SK-N-SH treated with all-trans-retinoic acid at 6 μM for 48 hours (cell line): ENCODE data around the gene ARHGAP25.

Experiments used
- BACH2 ChIP-seq: fragments of 250-450 bp; sonication (Bioruptor Pico); IDR thresholded peaks from 2 replicates; pipeline ENCODE4 v1.9.0; 2021; ENCODE audit warnings: mild to moderate bottlenecking, borderline replicate concordance
- ESRRG ChIP-seq: fragments of 250-450 bp; sonication (Bioruptor Pico); IDR thresholded peaks from 2 replicates; pipeline ENCODE4 v1.6.1; 2021; ENCODE audit warnings: mild to moderate bottlenecking
- GLIS3 ChIP-seq: fragments of 250-450 bp; sonication (Bioruptor Pico); IDR thresholded peaks from 2 replicates; pipeline ENCODE4 v1.5.0; 2020; ENCODE audit warnings: mild to moderate bottlenecking, moderate library complexity
- RARB ChIP-seq: fragments of 250-450 bp; sonication (Bioruptor Pico); IDR thresholded peaks from 2 replicates; pipeline ENCODE4 v1.8.0; 2021; ENCODE audit warnings: mild to moderate bottlenecking, moderate library complexity
- TOX ChIP-seq: fragments of 250-450 bp; sonication (Bioruptor Pico); IDR thresholded peaks from 2 replicates; pipeline ENCODE4 v1.8.0; 2021; ENCODE audit warnings: mild to moderate bottlenecking, moderate library complexity, borderline replicate concordance
- ZC3H10 ChIP-seq: fragments of 250-450 bp; sonication (Bioruptor Pico); IDR thresholded peaks from 2 replicates; pipeline ENCODE4 v1.5.1; 2021; ENCODE audit warnings: mild to moderate bottlenecking, moderate library complexity
- ZNF70 ChIP-seq: fragments of 450-650 bp; formaldehyde crosslinking; IDR thresholded peaks from 2 replicates; pipeline ENCODE4 v1.5.0; 2020; ENCODE audit warnings: mild to moderate bottlenecking, moderate library complexity
- TF ChIP-seq, protein P1 (sequence below): fragments of 250-450 bp; sonication (Bioruptor Pico); IDR thresholded peaks from 2 replicates; pipeline ENCODE4 v1.5.0; 2020; ENCODE audit warnings: mild to moderate bottlenecking, moderate library complexity
- TF ChIP-seq, protein P2 (sequence below): fragments of 250-450 bp; sonication (Bioruptor Pico); IDR thresholded peaks from 2 replicates; pipeline ENCODE4 v1.8.0; 2020; ENCODE audit warnings: mild to moderate bottlenecking, moderate library complexity, borderline replicate concordance
- TF ChIP-seq, protein P3 (sequence below): fragments of 250-450 bp; sonication (Bioruptor Pico); IDR thresholded peaks from 2 replicates; pipeline ENCODE4 v1.5.1; 2021; ENCODE audit warnings: mild to moderate bottlenecking, moderate library complexity
- TF ChIP-seq, protein P4 (sequence below): fragments of 250-450 bp; sonication (Bioruptor Pico); IDR thresholded peaks from 2 replicates; pipeline ENCODE4 v1.8.0; 2021; ENCODE audit warnings: low read depth, mild to moderate bottlenecking, moderate library complexity, borderline replicate concordance

DNA sequence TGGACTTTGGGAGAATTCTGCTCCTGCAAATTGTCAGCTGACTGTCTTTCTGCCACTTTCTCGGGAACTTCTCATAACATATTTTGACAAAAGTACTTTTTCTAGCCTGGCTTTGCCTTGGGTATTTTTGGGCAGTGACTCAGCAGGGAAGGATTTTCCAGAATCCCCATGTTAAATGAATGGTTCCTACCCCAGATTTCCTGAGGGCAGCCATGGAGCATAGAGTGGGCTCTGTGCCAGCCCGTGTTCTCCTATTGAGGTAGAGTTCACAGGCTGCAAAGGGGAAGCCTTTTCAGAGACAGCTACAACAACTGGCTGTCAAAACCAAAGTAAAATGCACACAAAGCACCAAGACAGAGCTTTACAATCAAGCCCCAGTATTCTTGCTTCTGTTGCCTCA is 76.8 kb downstream of the ARHGAP25 start:
- no peak for TF ChIP-seq ESRRG
- TF ChIP-seq, protein P1, sequence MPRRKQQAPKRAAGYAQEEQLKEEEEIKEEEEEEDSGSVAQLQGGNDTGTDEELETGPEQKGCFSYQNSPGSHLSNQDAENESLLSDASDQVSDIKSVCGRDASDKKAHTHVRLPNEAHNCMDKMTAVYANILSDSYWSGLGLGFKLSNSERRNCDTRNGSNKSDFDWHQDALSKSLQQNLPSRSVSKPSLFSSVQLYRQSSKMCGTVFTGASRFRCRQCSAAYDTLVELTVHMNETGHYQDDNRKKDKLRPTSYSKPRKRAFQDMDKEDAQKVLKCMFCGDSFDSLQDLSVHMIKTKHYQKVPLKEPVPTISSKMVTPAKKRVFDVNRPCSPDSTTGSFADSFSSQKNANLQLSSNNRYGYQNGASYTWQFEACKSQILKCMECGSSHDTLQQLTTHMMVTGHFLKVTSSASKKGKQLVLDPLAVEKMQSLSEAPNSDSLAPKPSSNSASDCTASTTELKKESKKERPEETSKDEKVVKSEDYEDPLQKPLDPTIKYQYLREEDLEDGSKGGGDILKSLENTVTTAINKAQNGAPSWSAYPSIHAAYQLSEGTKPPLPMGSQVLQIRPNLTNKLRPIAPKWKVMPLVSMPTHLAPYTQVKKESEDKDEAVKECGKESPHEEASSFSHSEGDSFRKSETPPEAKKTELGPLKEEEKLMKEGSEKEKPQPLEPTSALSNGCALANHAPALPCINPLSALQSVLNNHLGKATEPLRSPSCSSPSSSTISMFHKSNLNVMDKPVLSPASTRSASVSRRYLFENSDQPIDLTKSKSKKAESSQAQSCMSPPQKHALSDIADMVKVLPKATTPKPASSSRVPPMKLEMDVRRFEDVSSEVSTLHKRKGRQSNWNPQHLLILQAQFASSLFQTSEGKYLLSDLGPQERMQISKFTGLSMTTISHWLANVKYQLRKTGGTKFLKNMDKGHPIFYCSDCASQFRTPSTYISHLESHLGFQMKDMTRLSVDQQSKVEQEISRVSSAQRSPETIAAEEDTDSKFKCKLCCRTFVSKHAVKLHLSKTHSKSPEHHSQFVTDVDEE (CRISPR knock-in tag): no peak
- TF ChIP-seq GLIS3 (CRISPR knock-in tag): no peak
- TF ChIP-seq, protein P2, sequence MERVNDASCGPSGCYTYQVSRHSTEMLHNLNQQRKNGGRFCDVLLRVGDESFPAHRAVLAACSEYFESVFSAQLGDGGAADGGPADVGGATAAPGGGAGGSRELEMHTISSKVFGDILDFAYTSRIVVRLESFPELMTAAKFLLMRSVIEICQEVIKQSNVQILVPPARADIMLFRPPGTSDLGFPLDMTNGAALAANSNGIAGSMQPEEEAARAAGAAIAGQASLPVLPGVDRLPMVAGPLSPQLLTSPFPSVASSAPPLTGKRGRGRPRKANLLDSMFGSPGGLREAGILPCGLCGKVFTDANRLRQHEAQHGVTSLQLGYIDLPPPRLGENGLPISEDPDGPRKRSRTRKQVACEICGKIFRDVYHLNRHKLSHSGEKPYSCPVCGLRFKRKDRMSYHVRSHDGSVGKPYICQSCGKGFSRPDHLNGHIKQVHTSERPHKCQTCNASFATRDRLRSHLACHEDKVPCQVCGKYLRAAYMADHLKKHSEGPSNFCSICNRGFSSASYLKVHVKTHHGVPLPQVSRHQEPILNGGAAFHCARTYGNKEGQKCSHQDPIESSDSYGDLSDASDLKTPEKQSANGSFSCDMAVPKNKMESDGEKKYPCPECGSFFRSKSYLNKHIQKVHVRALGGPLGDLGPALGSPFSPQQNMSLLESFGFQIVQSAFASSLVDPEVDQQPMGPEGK: no peak
- TF ChIP-seq, protein P3, sequence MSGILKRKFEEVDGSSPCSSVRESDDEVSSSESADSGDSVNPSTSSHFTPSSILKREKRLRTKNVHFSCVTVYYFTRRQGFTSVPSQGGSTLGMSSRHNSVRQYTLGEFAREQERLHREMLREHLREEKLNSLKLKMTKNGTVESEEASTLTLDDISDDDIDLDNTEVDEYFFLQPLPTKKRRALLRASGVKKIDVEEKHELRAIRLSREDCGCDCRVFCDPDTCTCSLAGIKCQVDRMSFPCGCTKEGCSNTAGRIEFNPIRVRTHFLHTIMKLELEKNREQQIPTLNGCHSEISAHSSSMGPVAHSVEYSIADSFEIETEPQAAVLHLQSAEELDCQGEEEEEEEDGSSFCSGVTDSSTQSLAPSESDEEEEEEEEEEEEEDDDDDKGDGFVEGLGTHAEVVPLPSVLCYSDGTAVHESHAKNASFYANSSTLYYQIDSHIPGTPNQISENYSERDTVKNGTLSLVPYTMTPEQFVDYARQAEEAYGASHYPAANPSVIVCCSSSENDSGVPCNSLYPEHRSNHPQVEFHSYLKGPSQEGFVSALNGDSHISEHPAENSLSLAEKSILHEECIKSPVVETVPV (CRISPR knock-in tag): no peak
- TF ChIP-seq ZNF70: no peak
- no peak for TF ChIP-seq RARB (CRISPR knock-in tag)
- no peak for TF ChIP-seq TOX (CRISPR knock-in tag)
- TF ChIP-seq ZC3H10 (CRISPR knock-in tag): no peak
- TF ChIP-seq, protein P4, sequence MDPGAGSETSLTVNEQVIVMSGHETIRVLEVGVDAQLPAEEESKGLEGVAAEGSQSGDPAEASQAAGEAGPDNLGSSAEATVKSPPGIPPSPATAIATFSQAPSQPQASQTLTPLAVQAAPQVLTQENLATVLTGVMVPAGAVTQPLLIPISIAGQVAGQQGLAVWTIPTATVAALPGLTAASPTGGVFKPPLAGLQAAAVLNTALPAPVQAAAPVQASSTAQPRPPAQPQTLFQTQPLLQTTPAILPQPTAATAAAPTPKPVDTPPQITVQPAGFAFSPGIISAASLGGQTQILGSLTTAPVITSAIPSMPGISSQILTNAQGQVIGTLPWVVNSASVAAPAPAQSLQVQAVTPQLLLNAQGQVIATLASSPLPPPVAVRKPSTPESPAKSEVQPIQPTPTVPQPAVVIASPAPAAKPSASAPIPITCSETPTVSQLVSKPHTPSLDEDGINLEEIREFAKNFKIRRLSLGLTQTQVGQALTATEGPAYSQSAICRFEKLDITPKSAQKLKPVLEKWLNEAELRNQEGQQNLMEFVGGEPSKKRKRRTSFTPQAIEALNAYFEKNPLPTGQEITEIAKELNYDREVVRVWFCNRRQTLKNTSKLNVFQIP: no peak
- TF ChIP-seq BACH2 (CRISPR knock-in tag): no peak
